ENCODE data around the gene SSTR3. TPM values are rescaled to one million over a fixed set of nuclear protein-coding genes. Genes with fewer than 3 reads are reported as not detected.
"Not testable (repeated sequence)": the region's sequence is repeated elsewhere in the genome, so short reads cannot be mapped to it uniquely, and the experiment has no call there.

The SSTR3 gene
- total RNA-seq, 1 experiment from 2014 or later: not detected

- DNase-seq (ENCODE audit: low read depth): no peak
Measured at GRCh38 chr22:37182101-37182948, 30.0 kb downstream of the SSTR3 start.

- DNase-seq (ENCODE audit: low read depth): no peak
Measured at GRCh38 chr22:37181681-37182080, 30.6 kb downstream of the SSTR3 start.

GRCh38 chr22:37180531-37181231, 31.6 kb downstream of the SSTR3 start:
- no peak for DNase-seq (ENCODE audit: low read depth)

GRCh38 chr22:37179622-37180420, 32.5 kb downstream of the SSTR3 start:
- DNase-seq (ENCODE audit: low read depth): no peak

- DNase-seq (ENCODE audit: low read depth): no peak
Measured at GRCh38 chr22:37179126-37179470, 33.2 kb downstream of the SSTR3 start.

- peak; percentile 58 for DNase-seq (ENCODE audit: low read depth)
Measured at GRCh38 chr22:37178350-37179125, 33.7 kb downstream of the SSTR3 start.

GRCh38 chr22:37177755-37178154, 34.5 kb downstream of the SSTR3 start:
- DNase-seq (ENCODE audit: low read depth): no peak

GRCh38 chr22:37177221-37177620, 35.1 kb downstream of the SSTR3 start:
- no peak for DNase-seq (ENCODE audit: low read depth)

GRCh38 chr22:37176464-37177061, 35.7 kb downstream of the SSTR3 start:
- DNase-seq (ENCODE audit: low read depth): no peak

- DNase-seq (ENCODE audit: low read depth): no peak
Measured at GRCh38 chr22:37175414-37176281, 36.6 kb downstream of the SSTR3 start.

- DNase-seq (ENCODE audit: low read depth): no peak
Measured at GRCh38 chr22:37174964-37175363, 37.3 kb downstream of the SSTR3 start.

- no peak for DNase-seq (ENCODE audit: low read depth)
Measured at GRCh38 chr22:37173709-37174108, 38.6 kb downstream of the SSTR3 start.

- DNase-seq (ENCODE audit: low read depth): no peak
Measured at GRCh38 chr22:37172266-37173245, 39.7 kb downstream of the SSTR3 start.

- no peak for DNase-seq (ENCODE audit: low read depth)
Measured at GRCh38 chr22:37171662-37172061, 40.6 kb downstream of the SSTR3 start.

GRCh38 chr22:37170689-37171405, 41.4 kb downstream of the SSTR3 start:
- not testable (repeated sequence) for DNase-seq (ENCODE audit: low read depth)

- no peak for DNase-seq (ENCODE audit: low read depth)
Measured at GRCh38 chr22:37169947-37170688, 42.2 kb downstream of the SSTR3 start.

- DNase-seq (ENCODE audit: low read depth): no peak
Measured at GRCh38 chr22:37169406-37169805, 42.9 kb downstream of the SSTR3 start.

Data from RPMI7951 (cell line).